HG02798 (cell line): Measurements from ENCODE around the gene USP14.

ENCODE experiments used
- ATAC-seq: cut with Tn5 transposase; IDR thresholded peaks from one replicate; pipeline ENCODE4 v1.9.1; 2021; ENCODE audit warnings: mild to moderate bottlenecking; ENCODE audit not compliant: unreplicated experiment, poor library complexity

USP14 gene

GRCh38 chr18:220708-221107, 62.4 kb downstream of the USP14 start:
- no peak for ATAC-seq

DNA sequence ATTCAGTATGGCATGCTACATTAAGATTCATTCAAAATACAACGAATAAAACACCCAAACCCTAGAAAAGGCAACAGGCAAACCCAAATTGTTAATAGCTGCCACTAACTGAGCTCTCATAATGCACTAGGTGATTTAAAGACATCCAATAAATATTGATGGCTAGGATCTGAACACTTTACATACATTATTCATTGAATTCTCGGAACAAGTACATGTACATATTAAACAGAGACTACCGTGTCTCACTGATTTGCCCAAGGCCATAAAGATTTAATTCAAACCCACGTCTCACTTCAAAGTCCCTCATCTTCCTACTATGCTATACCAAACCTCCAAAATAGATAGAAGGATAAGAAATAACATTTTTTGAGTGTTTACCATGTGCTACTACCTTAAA, 67.4 kb downstream of the USP14 start:
- no peak for ATAC-seq

DNA sequence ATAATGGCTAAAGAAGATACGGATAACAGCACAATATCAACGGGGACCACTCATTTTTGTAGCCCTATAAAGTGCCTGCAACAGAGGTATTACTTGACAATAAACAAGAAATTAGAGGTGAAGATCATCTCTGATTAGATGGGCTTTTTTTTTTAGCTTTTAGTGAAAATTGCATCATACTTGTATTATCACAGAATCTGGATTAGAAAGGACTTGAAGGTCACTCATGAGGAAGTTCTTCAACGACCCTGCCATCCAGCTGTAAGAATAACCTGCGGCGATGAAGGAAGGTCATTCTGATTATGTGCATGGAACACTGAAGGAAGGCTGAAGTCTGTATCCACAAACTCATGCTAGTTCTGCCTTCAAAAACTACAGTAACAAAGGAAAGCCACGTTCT, 69.0 kb downstream of the USP14 start:
- ATAC-seq, result no peak

- ATAC-seq, result no peak
Observed at GRCh38 chr18:227902-228301, 69.5 kb downstream of the USP14 start.

- ATAC-seq, result no peak
Observed at GRCh38 chr18:228586-228985, 70.2 kb downstream of the USP14 start.

DNA sequence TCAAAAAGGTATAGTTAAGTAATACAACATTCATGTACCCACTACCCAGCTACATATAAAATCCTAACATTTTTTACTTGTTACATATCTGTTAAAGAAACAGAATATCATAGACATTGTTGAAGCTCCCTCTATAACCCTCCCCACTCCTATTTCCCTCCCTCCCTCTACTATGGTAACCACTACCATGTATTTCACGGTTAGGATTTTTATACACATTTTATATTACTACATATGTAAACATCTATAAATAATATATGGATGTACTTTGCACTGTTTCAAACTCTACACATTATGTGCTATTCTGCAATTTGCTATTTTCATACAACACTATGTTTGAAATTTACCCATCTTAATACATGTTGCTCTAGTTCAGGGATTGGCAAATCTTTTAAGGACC, 73.2 kb downstream of the USP14 start:
- no peak for ATAC-seq

DNA sequence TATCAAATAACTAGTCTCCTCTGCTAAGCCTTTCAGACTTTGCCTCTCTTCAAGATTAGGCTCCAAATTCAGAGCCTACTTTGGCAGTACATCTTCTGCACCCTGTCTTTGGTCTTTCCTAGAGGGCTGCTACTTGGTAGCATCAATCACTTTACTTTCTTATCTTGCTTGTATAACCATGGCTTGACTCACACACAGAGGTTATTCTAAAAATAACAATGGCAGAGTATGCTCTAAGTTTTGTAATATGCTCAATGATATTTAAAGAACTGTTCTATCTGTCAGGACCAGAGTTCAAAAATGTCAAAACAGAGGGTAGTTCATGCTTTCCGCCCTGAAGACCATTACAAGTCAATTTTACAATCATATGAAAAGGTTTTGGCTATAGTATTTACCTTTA, 81.8 kb downstream of the USP14 start:
- ATAC-seq, result no peak

DNA sequence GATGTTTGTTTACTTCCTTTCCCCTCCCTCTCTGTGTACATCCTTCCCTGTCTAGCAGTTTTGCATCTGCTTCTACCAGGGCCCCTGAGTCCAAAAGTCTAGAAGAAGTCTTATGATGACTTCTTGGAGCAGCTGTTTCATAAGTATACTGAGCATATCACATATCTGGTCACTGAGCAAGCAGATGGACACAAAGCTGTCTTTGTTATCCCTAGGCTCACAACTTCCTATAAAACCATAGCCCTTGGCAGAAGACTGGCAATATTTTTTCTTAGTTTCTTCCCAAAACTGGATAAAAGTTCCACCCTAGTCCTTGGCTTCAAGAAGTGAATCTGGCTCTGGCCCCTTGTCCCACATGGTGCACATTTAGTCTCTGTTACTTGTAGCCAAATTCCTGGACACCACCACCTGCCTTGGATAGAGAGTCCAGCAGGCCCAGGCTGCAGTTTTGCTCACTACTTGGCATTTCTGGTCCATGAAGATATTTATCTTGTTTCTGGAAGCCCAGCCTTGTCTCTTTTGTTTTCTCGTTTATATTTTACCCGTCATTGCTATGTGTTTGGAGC, 87.0 kb downstream of the USP14 start:
- no peak for ATAC-seq

GRCh38 chr18:248053-248452, 89.7 kb downstream of the USP14 start:
- no peak for ATAC-seq

- ATAC-seq, result no peak
Observed at GRCh38 chr18:250685-251084, 92.3 kb downstream of the USP14 start.

- no peak for ATAC-seq
Observed at GRCh38 chr18:251572-251971, 93.2 kb downstream of the USP14 start.

- ATAC-seq, result no peak
Observed at GRCh38 chr18:253121-253520, 94.8 kb downstream of the USP14 start.

- ATAC-seq, result no peak
Observed at GRCh38 chr18:255171-255570, 96.8 kb downstream of the USP14 start.

- ATAC-seq, result no peak
Observed at GRCh38 chr18:260547-260946, 102.2 kb downstream of the USP14 start.

GRCh38 chr18:261398-262073, 103.2 kb downstream of the USP14 start:
- no peak for ATAC-seq
